Kidney capillary endothelial cell (primary cell): ENCODE results near the gene CFAP46.
"Not testable (repeated sequence)": the region's sequence is repeated elsewhere in the genome, so short reads cannot be mapped to it uniquely, and the experiment has no call there.

Experiments
- DNase-seq: peaks from one replicate; pipeline ENCODE4 v3.0.0-alpha.2; 2018; ENCODE audit warnings: low spot score

The CFAP46 gene

DNA sequence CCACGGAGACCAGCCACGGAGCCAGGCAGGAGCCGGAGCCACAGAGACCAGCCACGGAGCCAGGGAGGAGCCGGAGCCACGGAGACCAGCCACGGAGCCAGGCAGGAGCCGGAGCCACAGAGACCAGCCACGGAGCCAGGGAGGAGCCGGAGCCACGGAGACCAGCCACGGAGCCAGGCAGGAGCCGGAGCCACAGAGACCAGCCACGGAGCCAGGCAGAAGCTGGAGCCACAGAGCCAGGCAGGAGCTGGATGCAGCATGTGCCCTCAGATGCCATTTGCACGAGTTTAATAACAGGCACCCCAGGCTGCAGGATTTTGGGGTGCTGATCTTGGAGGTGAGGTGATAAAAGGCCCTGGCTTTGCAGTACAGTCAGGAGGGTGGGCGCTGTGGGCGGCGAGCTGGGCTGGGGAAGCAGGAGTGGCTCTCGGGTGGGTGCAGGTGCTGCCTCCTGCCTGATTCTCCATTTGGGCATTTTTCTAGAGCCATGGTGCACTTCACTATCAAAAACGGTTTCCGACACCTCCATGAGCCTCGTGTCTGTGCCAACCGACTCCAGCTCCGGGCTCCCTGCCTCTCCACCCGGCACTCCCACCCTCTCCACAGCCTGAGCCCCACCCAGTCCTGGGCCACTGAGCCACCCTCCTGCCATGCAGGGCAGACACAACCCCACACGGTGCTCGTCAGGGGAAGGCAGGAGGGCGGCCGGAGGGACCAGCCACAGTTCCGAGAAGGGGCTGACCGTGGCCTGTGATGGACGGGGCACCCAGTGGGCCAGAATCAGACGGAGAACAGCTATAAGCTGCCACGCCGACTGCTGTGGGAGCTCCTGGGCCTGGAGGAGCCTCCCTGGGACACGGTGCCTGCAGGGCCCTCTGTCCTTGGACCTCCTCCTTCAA, 115.6 kb downstream of the CFAP46 start:
- DNase-seq: no peak

DNA sequence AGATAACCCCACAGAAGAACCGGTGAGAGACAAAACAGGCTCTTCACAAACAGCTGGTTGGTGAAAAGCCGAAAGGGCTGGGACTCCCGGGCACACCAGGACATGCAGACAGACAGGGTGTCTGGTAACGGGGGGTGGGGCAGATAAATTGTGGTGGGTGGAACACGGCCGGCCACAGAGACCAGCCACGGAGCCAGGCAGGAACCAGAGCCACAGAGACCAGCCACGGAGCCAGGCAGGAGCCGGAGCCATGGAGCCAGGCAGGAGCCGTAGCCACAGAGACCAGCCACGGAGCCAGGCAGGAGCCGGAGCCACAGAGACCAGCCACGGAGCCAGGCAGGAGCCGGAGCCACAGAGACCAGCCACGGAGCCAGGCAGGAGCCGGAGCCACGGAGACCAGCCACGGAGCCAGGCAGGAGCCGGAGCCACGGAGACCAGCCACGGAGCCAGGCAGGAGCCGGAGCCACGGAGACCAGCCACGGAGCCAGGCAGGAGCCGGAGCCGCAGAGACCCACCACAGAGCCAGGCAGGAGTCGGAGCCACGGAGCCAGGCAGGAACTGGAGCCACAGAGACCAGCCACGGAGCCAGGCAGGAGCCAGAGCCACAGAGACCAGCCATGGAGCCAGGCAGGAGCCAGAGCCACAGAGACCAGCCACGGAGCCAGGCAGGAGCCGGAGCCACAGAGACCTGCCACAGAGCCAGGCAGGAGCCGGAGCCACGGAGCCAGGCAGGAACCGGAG, 116.4 kb downstream of the CFAP46 start:
- not testable (repeated sequence) for DNase-seq

DNA sequence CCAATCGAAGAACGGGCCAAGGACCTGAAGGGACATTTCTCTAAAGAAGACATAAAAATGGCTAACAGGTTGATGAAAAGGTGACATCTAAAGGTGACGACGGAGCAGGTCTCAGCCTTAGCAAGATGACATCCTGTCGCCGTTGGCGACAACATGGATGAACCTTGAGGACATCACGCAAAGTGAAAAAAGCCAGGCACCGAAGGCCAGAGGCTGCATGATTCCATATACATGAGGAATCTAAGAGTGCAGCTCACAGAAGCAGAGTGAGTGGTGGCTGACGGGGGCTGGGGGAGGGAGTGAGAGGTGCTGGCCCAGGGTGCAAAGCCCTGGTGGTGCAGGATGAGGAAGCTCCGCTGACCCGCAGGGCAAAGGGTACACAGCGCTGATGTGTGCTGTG, 122.3 kb downstream of the CFAP46 start:
- no peak for DNase-seq

DNA sequence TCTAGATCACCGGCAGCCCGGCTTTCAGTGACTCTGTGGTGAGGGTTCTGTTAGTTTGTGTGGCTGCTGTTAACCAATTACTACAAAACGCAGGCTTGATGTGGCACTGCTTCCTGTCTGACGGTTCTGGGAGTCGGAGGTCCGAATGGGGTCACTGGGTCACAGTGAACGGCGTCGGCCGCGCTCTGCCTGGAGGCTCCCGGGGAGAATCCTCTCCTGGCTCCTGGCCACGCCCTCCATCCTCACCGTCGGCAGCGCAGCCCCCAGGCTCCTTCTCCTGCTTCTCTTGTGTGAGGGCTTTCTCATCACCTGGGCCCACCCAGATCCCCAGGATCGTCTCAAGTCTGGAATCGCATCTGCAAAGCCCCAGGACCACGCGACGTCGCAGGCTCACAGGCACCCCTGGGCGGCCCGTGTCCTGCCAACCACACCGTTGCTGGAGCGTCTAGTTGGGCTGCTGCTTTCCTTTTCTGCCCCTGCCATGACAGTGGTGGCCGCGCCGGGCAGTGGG, 124.6 kb downstream of the CFAP46 start:
- no peak for DNase-seq

DNA sequence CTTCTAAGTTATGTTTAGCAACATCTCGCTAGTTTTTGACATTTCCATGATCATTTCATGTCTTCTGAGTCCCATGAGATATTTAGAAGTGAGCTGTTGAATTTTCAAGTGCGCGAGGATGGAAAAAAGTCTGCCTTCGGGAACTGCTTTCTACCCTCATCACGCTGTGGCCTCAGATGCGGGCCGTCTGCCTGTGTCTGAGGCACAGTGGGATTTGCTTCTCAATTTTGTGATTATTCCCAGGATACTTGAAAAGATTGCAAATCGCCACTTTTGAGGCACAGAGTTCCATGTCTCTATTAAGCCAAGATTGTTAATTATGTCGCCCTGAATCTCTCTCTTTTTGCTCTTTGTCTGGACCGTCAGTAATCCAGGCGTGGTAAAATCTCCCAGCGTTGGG, 125.7 kb downstream of the CFAP46 start:
- DNase-seq: no peak

DNA sequence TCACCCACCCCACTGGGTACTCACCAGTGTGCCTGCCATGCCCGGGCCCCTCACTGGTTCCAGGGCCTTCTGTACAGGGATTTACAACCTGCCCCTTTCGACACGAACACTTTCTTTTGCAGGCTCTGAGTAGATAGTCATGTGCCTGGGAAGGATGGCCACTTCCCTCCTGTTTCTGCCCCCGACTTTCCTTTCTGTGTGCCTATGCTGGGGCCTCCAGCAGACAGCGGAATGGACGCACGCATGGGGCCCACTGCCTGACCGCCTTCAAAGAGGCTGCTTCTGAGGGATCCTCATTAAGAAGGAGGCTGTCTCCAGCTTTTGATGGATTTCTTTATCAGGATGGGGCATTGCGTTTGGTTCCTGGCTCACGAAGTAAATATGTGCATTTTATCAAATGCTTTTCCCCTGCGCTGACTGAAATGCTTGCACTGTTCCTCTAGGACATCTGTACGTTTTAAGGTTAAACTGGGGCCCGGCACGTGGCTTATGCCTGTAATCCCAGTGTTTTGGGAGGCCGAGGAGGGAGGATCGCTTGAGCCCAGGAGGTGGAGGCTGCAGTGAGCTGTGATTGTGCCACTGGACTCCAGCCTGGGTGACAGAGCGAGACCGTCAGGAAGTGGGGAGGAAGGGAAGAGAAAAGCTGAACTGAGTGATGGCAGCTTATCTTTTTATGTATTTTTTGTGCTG, 127.1 kb downstream of the CFAP46 start:
- no peak for DNase-seq

DNA sequence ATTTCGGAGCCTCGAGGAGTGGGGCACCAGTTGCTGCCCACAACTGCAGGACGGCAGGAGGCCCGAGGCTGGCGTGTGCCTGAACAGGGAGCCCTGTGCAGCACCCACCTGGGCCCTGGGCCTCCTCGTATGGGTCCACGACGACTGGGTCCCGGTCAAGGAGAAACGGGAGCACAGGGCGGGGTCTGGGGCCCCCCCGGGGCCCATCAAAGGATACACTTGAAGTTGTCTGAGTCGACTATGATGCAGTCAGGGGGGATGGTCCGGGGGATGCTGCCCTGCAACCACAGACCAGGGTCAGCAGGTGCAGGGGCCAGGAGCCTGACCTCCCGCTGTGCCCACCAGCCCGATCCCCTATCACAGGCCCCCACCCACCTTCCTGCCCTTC, 127.9 kb downstream of the CFAP46 start:
- no peak for DNase-seq

DNA sequence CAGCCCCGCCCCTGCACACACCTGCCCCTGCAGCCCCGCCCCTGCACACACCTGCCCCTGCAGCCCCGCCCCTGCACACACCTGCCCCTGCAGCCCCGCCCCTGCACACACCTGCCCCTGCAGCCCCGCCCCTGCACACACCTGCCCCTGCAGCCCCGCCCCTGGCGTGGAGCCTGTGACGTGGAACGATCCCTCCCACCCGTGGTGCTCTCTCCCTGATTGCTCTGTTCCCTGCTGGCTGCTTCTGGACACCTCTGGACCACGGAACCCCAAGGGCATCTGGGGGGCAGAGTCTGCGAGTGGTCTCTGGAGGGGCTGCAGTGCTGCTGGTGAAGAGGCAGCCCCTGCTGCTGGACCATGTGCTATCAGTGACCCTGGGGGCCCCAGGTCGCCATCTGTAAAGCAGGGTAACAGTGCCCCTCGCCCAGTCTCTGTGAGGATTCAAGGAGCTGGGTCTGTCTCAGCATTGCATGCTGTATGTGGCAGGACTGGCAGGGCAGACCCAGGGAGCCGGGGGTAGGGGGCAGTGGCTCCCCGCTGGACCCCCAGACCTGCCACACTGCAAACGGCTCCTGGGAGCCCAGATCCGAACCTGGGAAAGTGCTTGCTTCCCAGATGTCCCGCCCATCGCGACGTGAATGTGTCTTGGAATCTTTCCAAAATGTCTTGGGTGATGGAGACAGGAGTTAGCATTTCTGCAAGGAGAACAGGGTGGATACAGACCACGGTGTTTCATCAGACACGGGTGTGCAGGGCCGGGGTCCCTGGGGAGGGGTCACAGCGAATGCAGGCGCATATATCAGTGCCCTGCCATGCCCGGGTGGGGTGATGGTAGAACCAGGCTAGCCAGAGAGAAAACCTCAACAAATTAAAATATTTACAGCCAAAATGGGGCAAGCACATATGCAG, 128.6 kb downstream of the CFAP46 start:
- DNase-seq: no peak

DNA sequence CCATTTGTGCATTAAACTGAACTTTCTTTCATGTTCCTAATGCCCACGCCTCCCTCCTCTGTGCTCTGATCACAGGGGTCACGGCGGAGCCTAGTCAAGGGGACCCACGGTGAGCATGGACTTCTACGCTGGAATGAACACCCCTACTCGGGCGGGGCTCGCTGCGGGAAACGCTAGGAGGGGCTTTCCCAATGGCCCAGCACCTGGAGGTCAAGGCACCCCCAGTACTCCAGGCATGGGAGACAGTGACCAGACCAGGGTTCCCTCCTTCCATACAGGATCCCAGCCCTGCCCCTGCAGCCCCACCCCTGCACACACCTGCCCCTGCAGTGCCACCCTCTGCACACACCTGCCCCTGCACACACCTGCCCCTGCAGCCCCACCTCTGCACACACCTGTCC, 129.4 kb downstream of the CFAP46 start:
- no peak for DNase-seq

DNA sequence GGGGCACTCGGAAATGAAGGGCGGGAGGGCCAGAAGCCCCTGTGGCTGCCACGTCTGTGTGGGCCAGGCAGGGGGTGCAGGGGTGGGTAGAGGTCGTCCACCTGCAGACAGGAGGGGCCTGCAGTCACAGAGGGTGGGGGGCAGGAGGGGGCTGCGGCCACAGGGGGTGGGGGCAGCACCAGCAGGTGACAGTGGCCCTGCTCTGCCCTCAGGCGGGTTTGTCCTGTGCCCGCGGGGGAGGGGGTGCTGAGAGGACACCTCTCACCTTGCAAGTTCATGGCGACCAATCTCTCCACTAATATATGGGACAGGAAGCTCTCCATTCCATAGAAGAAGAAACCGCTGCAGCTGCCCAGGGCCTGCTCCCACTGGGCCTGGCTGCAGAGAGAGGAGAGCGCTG, 129.8 kb downstream of the CFAP46 start:
- no peak for DNase-seq

DNA sequence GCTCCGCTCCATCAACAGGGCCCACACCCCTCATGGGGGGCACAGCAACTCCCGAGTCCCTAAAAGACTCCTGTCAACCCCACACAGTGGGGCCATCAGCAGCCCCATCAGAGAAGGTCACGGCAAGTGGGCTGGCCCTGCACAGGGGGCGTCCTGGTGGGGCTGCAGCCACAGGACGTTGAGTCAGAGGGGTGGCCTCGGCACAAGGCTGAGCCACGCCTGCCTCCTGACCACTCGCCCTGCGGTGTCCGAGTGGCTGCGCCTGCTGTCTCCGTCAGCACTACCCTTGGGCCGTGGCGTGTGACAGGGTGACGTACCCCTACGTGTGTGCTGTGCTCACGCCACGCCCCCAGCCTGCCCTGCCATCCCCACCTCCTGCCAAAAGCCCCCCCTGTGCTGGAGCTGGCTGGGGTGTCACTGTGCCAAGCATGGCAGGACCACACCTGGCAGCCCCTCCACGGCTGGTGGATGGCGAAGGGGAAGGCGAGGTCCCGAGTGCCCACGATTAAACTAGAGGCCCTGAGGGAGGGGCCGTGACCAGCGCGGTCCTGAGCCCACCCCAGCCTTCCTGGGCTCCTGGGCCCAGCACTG, 130.4 kb downstream of the CFAP46 start:
- no peak for DNase-seq

DNA sequence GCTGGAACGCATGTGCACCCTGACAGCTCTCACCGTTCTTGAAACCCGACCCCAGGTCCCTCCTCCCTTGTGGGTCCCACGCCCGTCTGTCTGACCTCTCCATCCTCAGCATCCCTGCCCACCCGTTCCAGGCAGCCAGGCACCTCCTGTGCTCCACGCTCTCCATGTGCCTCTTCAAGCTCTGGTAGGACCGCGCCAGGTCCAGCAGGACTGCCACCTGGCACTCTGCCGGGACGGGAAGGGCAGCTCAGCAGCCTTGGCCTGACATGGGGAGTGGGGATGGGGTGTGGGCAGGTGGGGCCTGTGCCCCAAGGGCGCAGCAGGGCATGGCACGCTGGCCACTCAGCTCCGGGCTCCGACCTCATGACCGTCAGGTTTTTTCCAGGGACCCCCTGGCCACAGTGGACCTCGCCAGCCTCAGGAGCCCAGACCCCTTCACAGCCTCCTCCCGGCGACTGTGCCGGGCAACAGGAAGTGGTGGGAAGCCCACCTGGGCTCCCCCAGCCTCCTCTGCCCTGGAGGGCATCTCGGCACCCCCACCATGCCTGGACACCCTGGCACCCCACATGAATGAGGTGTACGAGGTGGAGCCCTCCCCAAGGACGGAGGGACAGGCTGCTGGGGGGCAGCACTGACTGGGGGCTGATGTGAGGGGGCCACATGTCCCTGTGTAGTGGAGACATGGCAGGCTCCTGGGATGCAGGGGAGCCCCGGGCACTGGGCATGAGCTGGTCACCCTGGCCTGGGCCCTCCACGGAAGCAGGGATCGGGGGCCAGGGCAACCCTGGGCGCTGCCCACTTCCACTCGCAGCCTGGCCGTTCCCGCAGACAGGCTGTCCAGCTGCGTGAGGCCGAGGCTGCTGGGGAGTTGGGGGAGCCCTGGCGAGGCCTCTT, 131.3 kb downstream of the CFAP46 start:
- no peak for DNase-seq

DNA sequence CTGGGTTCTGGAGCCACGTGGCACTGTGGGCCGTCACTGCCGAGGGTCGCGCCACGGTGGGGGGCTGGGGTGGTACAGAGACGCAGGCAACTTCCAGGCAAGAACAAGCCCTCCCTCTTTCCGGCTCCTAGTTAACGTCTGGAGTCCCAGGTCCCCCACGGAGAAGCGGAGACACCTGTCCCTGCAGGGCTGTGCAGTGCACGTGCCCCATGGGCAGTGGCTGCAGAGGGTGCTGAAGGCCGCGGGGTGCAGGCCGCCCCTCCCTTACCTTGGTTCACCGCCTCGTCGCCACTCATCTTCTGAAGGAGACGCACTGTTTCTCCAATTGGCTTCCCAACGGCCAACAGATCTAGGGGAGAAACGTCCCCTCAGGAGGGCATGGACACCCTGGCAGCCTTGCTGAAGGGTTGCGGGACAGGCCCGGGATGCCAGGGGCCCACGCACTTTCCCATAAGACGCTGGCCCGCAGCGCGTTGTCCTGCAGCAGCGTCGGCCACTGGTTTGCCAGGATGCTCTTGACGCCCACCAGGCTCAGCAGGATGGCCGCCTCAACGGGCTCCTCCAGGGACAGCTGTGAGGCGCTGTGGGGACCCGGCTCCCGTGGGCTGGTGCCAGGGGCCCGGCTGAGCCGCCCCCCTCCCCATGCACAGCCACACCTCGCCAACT, 132.1 kb downstream of the CFAP46 start:
- no peak for DNase-seq

DNA sequence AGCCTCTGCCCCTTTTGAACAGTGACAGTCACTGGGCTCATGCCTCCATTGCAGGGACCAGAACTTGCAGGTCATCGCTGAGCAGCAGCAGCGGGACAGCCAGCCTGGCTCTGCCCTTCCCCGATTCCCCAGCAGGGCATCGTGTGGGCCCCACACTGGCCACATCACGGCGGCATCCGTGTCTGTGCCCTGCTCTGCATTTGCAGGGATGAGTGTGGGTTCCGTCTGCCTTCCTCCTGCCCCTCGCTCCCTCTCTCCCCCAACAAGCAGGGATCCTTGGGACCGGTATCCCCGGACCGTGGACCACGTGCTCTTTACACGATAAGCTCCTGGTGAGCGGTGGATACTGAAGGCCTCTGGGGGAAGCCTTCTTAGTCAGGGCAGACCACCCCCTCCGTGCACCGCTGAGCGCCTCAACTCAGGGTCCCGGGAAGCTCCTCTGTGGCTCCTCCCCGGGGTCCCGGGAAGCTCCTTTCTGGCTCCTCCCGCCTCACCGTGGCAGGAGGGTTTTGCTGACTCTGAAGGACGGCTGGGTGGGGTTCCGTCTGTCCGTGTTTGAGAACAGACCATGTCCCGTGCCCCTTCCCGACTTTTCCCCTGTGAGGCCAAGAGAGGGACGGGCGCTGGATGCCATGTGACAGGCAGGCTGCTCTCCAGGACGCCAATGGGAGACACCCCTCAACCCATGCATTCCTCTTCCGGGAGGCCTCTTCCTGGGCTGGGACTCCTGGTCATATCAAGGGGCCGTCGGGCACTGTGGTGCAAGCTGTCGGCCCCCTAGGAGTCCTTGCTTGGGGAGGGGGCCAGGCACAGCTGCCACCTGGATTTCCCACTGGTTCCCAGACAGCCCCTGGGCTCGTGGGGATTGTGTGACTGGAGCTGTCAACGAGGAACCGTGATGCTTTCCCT, 132.9 kb downstream of the CFAP46 start:
- no peak for DNase-seq

DNA sequence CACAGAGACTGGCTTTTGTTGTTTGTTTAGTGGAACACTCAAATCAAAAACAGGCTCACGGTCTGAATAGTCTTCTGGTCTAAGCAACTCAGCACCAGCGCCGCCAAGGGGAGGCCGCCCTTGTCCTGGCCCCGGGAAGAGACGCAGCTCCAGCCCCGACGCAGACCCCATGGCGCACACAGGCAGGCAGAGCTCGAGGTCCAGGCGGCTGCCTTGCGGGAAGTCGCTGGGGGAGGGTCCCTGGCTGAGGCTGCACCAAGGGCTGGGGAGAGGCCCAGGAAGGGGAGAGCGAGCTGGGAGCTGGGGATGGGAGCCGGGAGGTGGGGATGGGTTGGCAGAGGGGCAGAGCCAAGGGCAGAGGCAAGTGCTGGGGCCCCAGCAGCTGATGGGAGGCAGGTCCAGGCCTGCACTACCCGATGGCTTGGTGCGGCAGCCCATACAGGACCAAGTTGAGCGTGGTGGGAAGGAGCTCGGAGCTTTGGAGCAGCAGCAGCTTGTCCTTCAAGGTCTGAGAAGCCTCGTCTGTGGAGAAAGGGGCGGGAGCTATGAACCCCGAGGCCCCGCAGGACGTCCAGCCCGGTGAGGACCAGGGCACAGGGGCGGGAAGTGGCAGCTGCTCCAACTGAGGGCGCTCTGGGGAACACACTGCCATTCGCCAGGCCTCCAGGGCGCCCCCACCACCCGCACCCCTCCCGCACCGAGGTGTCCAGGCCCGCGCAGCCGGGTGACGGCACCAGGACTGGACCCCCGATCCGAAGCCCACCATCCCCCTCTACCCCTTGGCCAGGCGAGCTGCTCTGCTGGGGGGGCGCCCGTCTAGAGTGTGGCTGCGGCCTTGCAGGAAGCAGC, 133.8 kb downstream of the CFAP46 start:
- DNase-seq: no peak

DNA sequence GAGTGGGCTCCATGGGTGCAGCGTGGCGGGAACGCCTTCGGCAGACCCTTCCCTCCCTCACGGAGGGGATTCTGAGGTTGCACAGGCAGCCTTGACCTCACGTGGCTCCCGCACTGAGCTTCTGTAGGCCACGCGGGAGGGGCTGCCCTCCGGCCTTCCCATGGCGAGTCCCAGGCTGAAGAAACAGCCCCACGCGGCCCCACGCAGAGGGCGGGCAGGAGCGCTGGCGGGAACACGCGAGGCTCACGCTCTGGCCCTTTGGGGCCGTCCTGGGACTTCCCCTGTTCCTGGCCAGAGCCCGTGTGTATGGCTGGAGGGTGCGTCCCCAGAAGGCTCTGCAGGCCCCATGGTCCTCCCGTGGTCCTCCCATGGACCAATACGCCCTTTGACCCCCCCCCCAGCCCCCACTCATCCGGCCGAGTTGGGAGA, 134.7 kb downstream of the CFAP46 start:
- no peak for DNase-seq

DNA sequence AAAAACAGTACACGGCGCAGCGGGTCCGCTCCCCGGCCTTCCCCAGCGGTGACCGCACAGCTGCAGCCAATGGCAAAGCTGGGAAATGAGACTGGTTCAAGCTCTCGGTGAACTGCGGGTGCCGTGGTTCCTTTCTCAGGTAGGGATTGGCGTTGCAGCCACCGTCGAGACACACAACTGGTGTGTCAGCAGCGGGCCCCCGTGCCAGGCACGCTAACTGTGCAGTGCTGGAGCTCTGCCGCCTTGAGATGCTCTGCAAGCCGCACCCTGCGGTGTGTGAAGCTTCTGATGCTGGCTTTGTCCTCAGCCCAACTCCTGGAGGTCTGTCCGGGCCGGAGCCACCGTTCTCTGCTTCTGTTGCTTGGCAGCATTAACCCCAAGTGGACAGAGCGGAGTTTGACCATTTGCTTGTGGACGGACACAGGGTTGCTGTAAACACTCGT, 135.8 kb downstream of the CFAP46 start:
- no peak for DNase-seq
